BJ (cell line): ENCODE measurements around the gene TXNL4A. TPM values are rescaled to one million over a fixed set of nuclear protein-coding genes. Genes with fewer than 3 reads are reported as not detected.
A peak's percentile ranks its signal among the peaks of the same experiment; 100 is the strongest.

Source experiments
- CTCF ChIA-PET: fragments of 350-600 bp; formaldehyde crosslinking; extraction: SDS; loops from one replicate; lab custom pipeline; 2021; ENCODE audit warnings: antibody characterized with exemption, inconsistent platforms; lab: Yijun Ruan, JAX
- POLR2A ChIA-PET: fragments of 300-600 bp; sonication (Branson Sonifier 250); formaldehyde crosslinking; extraction: SDS; loops from one replicate; lab custom pipeline; 2021; ENCODE audit warnings: antibody characterized with exemption; lab: Charles Lee
- DNase-seq: peaks from one replicate; pipeline ENCODE4 v3.0.0-alpha.2; 2011; ENCODE audit warnings: low read depth
- H3K27me3 ChIP-seq: 2 replicates; pipeline ENCODE4 v1.6.0; 2011; ENCODE audit warnings: low read length; ENCODE audit not compliant: control insufficient read depth, insufficient read depth
- H3K36me3 ChIP-seq: 2 replicates; pipeline ENCODE4 v1.5.1; 2011; ENCODE audit warnings: low read length; ENCODE audit not compliant: control insufficient read depth, insufficient read depth
- H3K4me3 ChIP-seq: 2 replicates; pipeline ENCODE4 v1.5.1; 2011; ENCODE audit warnings: low read depth, mild to moderate bottlenecking, control low read depth, low read length
- CTCF ChIP-seq: IDR thresholded peaks from 2 replicates; pipeline ENCODE4 v1.5.1; 2011; ENCODE audit warnings: low read depth, mild to moderate bottlenecking, control low read depth, inconsistent platforms, low read length, moderate library complexity; ENCODE audit not compliant: insufficient read depth
- polyA minus RNA-seq: library from RNA; depleted of rRNA, polyadenylated mRNA; stranded (reverse); fragments of >200 nt; gene quantifications from 2 replicates; pipeline ENCODE4 v1.2.3, GENCODE V29; 2011; rRNA and poly(A)+ RNA removed
- polyA plus RNA-seq: library from polyadenylated mRNA; depleted of rRNA; stranded (reverse); fragments of >200 nt; gene quantifications from 2 replicates; pipeline ENCODE4 v1.2.3, GENCODE V29; 2011; rRNA removed

TXNL4A gene
- polyA plus RNA-seq (95.8 and 117 TPM in 2 replicates), polyA minus RNA-seq (32.8 and 38.3 TPM in 2 replicates)

GRCh38 chr18:79988451-79989194 is at the start of gene TXNL4A:
Gene TXNL4A, minus strand, starts transcription at chr18:79988563. Its CDS starts 171 bp downstream, at chr18:79988392.
- Histone ChIP-seq H3K27me3 (no peaks in the 10 kb centered on the region), H3K4me3 (peak within 1 kb of the TSS; percentile 70), H3K36me3 (0 out of 2 replicates have a peak, but pooled peaks cover 1% of the 10 kb centered on the region)
- no peak for DNase-seq
- ChIA-PET POLR2A (no interaction called here), CTCF (interaction anchor here (1.4 to 1.6 kb wide), 2 partner anchors 32 to 39 kb away, joined by 3 read pairs; no protein-coding TSS in a partner anchor)
- no peak for TF ChIP-seq CTCF

- H3K4me3 ChIP-seq: no peak overlapping the region
- ChIA-PET CTCF (interaction anchor here (0.9 kb wide), 1 partner anchor 8 kb away, joined by 3 read pairs; no protein-coding TSS in a partner anchor), POLR2A (no interaction called here)
- no peak for TF ChIP-seq CTCF
- no peak for DNase-seq
- H3K36me3 ChIP-seq: peaks cover 2% of the 10 kb centered on the region; the same call in 1 of the 2 replicates
- no peaks in the 10 kb centered on the region for H3K27me3 ChIP-seq
Observed at GRCh38 chr18:80037300-80037699, 48.9 kb upstream of the TXNL4A start.

GRCh38 chr18:80035997-80036396 is 47.6 kb upstream of the TXNL4A start:
- ChIA-PET CTCF (no interaction called here), POLR2A (no interaction called here)
- no peak for TF ChIP-seq CTCF
- Histone ChIP-seq H3K36me3 (peaks cover 2% of the 10 kb centered on the region; the same call in 1 of the 2 replicates), H3K27me3 (no peaks in the 10 kb centered on the region), H3K4me3 (no peak overlapping the region)
- no peak for DNase-seq

GRCh38 chr18:80034852-80035406 is 46.6 kb upstream of the TXNL4A start:
- peaks cover 2% of the 10 kb centered on the region; the same call in 1 of the 2 replicates for H3K36me3 ChIP-seq
- DNase-seq: no peak
- H3K27me3 ChIP-seq: no peaks in the 10 kb centered on the region
- no peak for TF ChIP-seq CTCF
- H3K4me3 ChIP-seq: peak overlapping the region; percentile 87
- POLR2A ChIA-PET: no interaction called here
- CTCF ChIA-PET: interaction anchor here (0.6 to 2.0 kb wide), 5 partner anchors 9 to 222 kb away, joined by 3 to 6 read pairs (median 4); no protein-coding TSS in a partner anchor
